ENCODE measurements around the gene GFPT2. TPM values are rescaled to one million over a fixed set of nuclear protein-coding genes. Genes with fewer than 3 reads are reported as not detected.

The GFPT2 gene
- total RNA-seq, 5 donors from 2014 or later (not counting 1 experiment from before 2014, with no cell fraction given): 1.6 to 3.6 (median 2.0) TPM

DNA sequence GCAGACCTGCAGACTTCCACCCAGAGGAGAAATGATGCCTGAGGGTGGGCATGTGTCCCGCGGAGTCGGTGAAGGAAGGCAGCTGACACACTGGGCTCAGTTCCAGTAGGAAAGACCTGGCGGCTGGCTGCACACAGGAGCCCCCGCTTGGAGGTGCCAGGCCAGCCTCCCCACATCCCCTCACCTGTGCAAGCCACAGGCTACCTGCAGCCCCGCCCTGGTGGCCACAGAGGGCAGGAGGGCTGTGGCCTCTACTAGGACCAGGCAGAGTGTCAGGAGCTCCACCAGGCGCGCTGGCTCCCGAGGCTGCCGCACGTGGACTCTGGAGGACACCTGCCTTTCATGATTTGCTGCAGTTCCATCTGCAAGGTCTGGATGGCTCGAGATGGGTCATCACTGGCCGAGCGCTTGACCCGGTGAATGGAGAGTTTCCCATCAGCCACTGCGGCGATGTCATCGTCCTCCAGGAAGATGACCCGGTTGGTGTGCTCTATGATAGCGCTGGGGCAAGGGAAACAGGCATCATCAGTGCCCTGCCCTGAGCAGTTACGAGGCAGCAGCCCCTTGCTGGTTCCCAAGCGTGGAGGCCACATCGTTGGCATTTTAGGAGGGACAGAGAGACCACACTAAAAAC, 34.6 kb downstream of the GFPT2 start:
- POLR2A ChIA-PET: no interaction called here
- no peaks in the 10 kb centered on the region for H3K4me1 ChIP-seq (ENCODE audit: control insufficient read depth in 1 of 2, extremely low read depth in 1 of 2, insufficient read depth in 2 of 2, low read length in 2 of 2)
- Mint-ChIP-seq H3K4me1 (no peaks in the 10 kb centered on the region), H3K4me3 (no peak overlapping the region), H3K36me3 (no peaks in the 10 kb centered on the region), H3K27me3 (peaks cover 3 to 8% of the 10 kb centered on the region in 2 donors), H3K9me3 (no peaks in the 10 kb centered on the region), H3K27ac (no peak overlapping the region)
- H3K9me3 ChIP-seq: no peaks in the 10 kb centered on the region
- H3K36me3 ChIP-seq (ENCODE audit: control insufficient read depth in 2 of 2, extremely low read depth in 1 of 2, insufficient read depth in 1 of 2, low read length in 1 of 2): no peaks in the 10 kb centered on the region
- WGBS (ENCODE audit: insufficient coverage): 82% methylated on average over 20 of the region's 23 CpGs
- ATAC-seq (replicated peaks in 1 of 4) (no peak), DNase-seq (no peak)
- H3K4me3 ChIP-seq (ENCODE audit: control insufficient read depth in 1 of 2, extremely low read depth in 1 of 2, low read length in 1 of 2): no peak overlapping the region
- H3K27me3 ChIP-seq (replicated peaks in 1 of 2; ENCODE audit: control insufficient read depth in 2 of 2, extremely low read depth in 1 of 2, insufficient read depth in 2 of 2, low read length in 1 of 2): peaks cover 0 to 21% of the 10 kb centered on the region in 2 experiments
- CTCF ChIA-PET: interaction anchor here (0.9 to 1.6 kb wide), 2 partner anchors 10 to 12 kb away, joined by 3 to 9 read pairs; no protein-coding TSS in a partner anchor
- H3K27ac ChIP-seq (ENCODE audit: low read length): no peak overlapping the region

DNA sequence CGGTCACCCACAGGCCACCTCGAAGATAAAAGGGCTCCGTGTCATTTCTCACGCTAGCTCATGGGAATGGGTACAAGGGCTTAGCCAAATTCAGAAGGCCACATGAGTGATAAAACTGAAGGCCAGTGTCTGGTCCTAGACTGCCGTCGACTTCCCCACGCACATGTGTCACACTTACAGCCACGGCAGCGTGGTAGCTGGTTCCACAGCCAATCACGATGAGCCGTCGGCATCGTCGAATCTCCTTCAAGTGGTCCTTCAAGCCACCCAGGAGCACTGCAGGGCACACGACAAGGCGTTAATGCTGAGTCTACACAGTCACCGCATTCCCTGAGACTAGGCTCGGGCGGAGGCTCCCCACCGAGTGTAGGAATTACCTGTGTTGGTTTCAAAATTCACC, 36.5 kb downstream of the GFPT2 start:
- no peaks in the 10 kb centered on the region for H3K4me1 ChIP-seq (ENCODE audit: control insufficient read depth in 1 of 2, extremely low read depth in 1 of 2, insufficient read depth in 2 of 2, low read length in 2 of 2)
- DNase-seq: no peak
- H3K27me3 ChIP-seq (replicated peaks in 1 of 2; ENCODE audit: control insufficient read depth in 2 of 2, extremely low read depth in 1 of 2, insufficient read depth in 2 of 2, low read length in 1 of 2): peaks cover 0 to 21% of the 10 kb centered on the region in 2 experiments
- Mint-ChIP-seq H3K9me3 (no peaks in the 10 kb centered on the region), H3K27me3 (peaks cover 3 to 8% of the 10 kb centered on the region in 2 donors), H3K4me1 (no peaks in the 10 kb centered on the region), H3K4me3 (no peak overlapping the region), H3K27ac (no peak overlapping the region), H3K36me3 (no peaks in the 10 kb centered on the region)
- no peak overlapping the region for H3K4me3 ChIP-seq (ENCODE audit: control insufficient read depth in 1 of 2, extremely low read depth in 1 of 2, low read length in 1 of 2)
- CTCF ChIA-PET: interaction anchor here in 1 of 2 donors (1.7 to 4.3 kb wide), 2 partner anchors 12 to 23 kb away, joined by 3 to 30 read pairs; no protein-coding TSS in a partner anchor
- H3K36me3 ChIP-seq (ENCODE audit: control insufficient read depth in 2 of 2, extremely low read depth in 1 of 2, insufficient read depth in 1 of 2, low read length in 1 of 2): no peaks in the 10 kb centered on the region
- H3K9me3 ChIP-seq: no peaks in the 10 kb centered on the region
- no peak overlapping the region for H3K27ac ChIP-seq (ENCODE audit: low read length)
- ATAC-seq (replicated peaks in 1 of 4): no peak
- POLR2A ChIA-PET: no interaction called here
- WGBS (ENCODE audit: insufficient coverage): 90% methylated on average over 20 of the region's 20 CpGs

DNA sequence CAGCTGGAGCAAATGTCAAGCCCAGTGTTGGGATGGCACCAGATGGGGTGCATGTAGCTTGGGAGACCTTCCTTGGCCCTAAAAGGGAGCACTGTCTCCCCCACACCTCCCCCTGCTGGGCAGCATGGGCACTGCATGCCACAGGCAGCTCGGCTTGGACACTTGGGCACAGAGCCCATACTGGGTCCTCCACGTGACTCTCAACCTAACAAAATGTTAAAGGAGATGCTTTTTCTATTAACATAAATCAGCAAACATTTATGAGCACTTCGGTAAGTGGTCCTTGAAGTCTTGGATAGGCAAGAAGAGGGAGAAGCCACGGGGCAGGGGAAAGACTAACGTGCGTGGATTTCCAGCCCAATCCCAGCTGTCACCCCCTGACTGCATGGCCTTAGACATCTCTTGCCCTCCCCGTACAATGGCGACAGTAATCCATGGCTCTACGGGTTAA, 37.3 kb downstream of the GFPT2 start:
- Mint-ChIP-seq H3K27ac (peak overlapping the region in 1 of 2 donors; percentile 11), H3K9me3 (no peaks in the 10 kb centered on the region), H3K27me3 (peaks cover 3 to 8% of the 10 kb centered on the region in 2 donors), H3K4me1 (no peaks in the 10 kb centered on the region), H3K4me3 (no peak overlapping the region), H3K36me3 (no peaks in the 10 kb centered on the region)
- ATAC-seq (replicated peaks in 1 of 4): peak; percentile 59 to 82 (median 78)
- Histone ChIP-seq H3K36me3 (ENCODE audit: control insufficient read depth in 2 of 2, extremely low read depth in 1 of 2, insufficient read depth in 1 of 2, low read length in 1 of 2) (no peaks in the 10 kb centered on the region), H3K9me3 (no peaks in the 10 kb centered on the region), H3K27me3 (replicated peaks in 1 of 2; ENCODE audit: control insufficient read depth in 2 of 2, extremely low read depth in 1 of 2, insufficient read depth in 2 of 2, low read length in 1 of 2) (peaks cover 0 to 24% of the 10 kb centered on the region in 2 experiments), H3K4me3 (ENCODE audit: control insufficient read depth in 1 of 2, extremely low read depth in 1 of 2, low read length in 1 of 2) (no peak overlapping the region), H3K4me1 (ENCODE audit: control insufficient read depth in 1 of 2, extremely low read depth in 1 of 2, insufficient read depth in 2 of 2, low read length in 2 of 2) (no peaks in the 10 kb centered on the region), H3K27ac (ENCODE audit: low read length) (no peak overlapping the region)
- WGBS (ENCODE audit: insufficient coverage): 65% methylated on average over 3 of the region's 9 CpGs
- DNase-seq: peak in 34 of 35 experiments; percentile 42 to 82 (median 65)
- CTCF ChIA-PET: interaction anchor here (1.0 to 4.3 kb wide), 4 partner anchors 13 to 22 kb away, joined by 3 to 30 read pairs (median 4); no protein-coding TSS in a partner anchor
- POLR2A ChIA-PET: no interaction called here

DNA sequence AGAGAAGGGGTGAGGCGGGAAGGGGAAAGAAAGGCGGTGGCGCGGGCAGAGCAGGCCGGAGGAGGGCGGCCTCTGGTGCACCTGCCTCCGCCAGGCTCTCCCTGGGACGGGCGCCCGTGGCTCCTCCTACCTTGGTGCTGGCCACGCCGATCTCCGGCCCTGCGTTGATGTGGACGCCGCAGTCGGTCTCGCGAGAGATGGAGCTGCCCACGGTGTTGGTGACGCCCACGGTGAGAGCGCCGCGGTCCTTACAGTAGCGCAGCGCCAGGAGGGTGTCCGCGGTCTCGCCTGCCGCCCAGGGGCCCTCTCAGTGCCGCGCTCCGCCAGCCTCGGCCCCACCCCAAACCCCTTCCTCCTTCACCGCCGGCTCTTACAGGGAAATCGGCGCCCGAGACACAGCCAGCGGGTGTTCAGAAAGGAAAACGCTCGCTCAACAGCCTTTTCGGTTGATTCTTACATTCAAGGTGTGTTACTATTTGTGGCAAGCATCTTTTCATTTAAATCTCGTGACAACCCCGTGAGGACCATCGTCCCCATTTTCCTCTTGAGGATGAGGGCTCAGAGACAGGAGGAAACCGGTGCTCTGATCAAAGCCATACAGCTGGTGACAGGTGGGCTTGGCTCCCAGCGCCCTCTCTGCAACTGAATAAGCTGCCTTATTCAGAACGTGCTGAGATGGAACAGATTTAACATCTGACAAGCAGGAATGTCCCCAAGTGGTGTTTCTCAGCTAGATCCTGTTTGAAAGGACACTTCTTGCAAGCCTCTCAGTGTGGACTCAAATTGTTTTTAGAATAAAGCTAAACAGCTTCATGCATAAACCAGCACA, 39.2 kb downstream of the GFPT2 start:
- H3K4me1 ChIP-seq (ENCODE audit: control insufficient read depth in 1 of 2, extremely low read depth in 1 of 2, insufficient read depth in 2 of 2, low read length in 2 of 2): no peaks in the 10 kb centered on the region
- H3K36me3 ChIP-seq (ENCODE audit: control insufficient read depth in 2 of 2, extremely low read depth in 1 of 2, insufficient read depth in 1 of 2, low read length in 1 of 2): no peaks in the 10 kb centered on the region
- ATAC-seq (replicated peaks in 1 of 4): peak; percentile 68 to 87 (median 79)
- ChIA-PET CTCF (interaction anchor here (0.6 to 4.3 kb wide), 3 partner anchors 15 to 121 kb away, joined by 4 to 30 read pairs (median 5); no protein-coding TSS in a partner anchor), POLR2A (no interaction called here)
- no peaks in the 10 kb centered on the region for H3K4me1 Mint-ChIP-seq
- peak overlapping the region; percentile 17 to 64 (median 49) for H3K4me3 Mint-ChIP-seq
- peak overlapping the region in 1 of 2 donors; percentile 48 for H3K27ac Mint-ChIP-seq
- H3K27me3 ChIP-seq (replicated peaks in 1 of 2; ENCODE audit: control insufficient read depth in 2 of 2, extremely low read depth in 1 of 2, insufficient read depth in 2 of 2, low read length in 1 of 2): peaks cover 0 to 24% of the 10 kb centered on the region in 2 experiments
- peak overlapping the region in 1 of 2 donors; percentile 66 for H3K4me3 ChIP-seq (ENCODE audit: control insufficient read depth in 1 of 2, extremely low read depth in 1 of 2, low read length in 1 of 2)
- H3K36me3 Mint-ChIP-seq: no peaks in the 10 kb centered on the region
- WGBS (ENCODE audit: insufficient coverage): 82% methylated on average over 40 of the region's 50 CpGs
- H3K27me3 Mint-ChIP-seq: peaks cover 3 to 6% of the 10 kb centered on the region in 2 donors
- no peaks in the 10 kb centered on the region for H3K9me3 ChIP-seq
- peak in 15 of 35 experiments; percentile 3 to 61 (median 36) for DNase-seq
- H3K9me3 Mint-ChIP-seq: no peaks in the 10 kb centered on the region
- H3K27ac ChIP-seq (ENCODE audit: low read length): no peak overlapping the region

GRCh38 chr5:180311216-180311615, 41.9 kb downstream of the GFPT2 start:
- peaks cover 0 to 6% of the 10 kb centered on the region in 2 donors for H3K27me3 Mint-ChIP-seq
- no peak overlapping the region for H3K27ac Mint-ChIP-seq
- peak overlapping the region in 1 of 3 donors; percentile 35 for H3K4me3 Mint-ChIP-seq
- H3K4me1 Mint-ChIP-seq: no peaks in the 10 kb centered on the region
- DNase-seq: no peak
- no peaks in the 10 kb centered on the region for H3K36me3 Mint-ChIP-seq
- no peaks in the 10 kb centered on the region for H3K9me3 Mint-ChIP-seq
- Histone ChIP-seq H3K4me1 (ENCODE audit: control insufficient read depth in 1 of 2, extremely low read depth in 1 of 2, insufficient read depth in 2 of 2, low read length in 2 of 2) (no peaks in the 10 kb centered on the region), H3K9me3 (no peaks in the 10 kb centered on the region), H3K4me3 (ENCODE audit: control insufficient read depth in 1 of 2, extremely low read depth in 1 of 2, low read length in 1 of 2) (no peak overlapping the region), H3K27me3 (replicated peaks in 1 of 2; ENCODE audit: control insufficient read depth in 2 of 2, extremely low read depth in 1 of 2, insufficient read depth in 2 of 2, low read length in 1 of 2) (peaks cover 0 to 9% of the 10 kb centered on the region in 2 experiments), H3K27ac (ENCODE audit: low read length) (no peak overlapping the region), H3K36me3 (ENCODE audit: control insufficient read depth in 2 of 2, extremely low read depth in 1 of 2, insufficient read depth in 1 of 2, low read length in 1 of 2) (no peaks in the 10 kb centered on the region)
- WGBS (ENCODE audit: insufficient coverage): 89% methylated on average over 9 of the region's 11 CpGs
- ChIA-PET CTCF (no interaction called here), POLR2A (interaction anchor here in 1 of 2 donors (0.5 kb wide), 1 partner anchor 11 kb away, joined by 5 read pairs; no protein-coding TSS in a partner anchor)
- ATAC-seq (replicated peaks in 1 of 4): no peak

- H3K4me1 Mint-ChIP-seq: no peaks in the 10 kb centered on the region
- WGBS (ENCODE audit: insufficient coverage): 76% methylated on average over 3 of the region's 8 CpGs
- CTCF ChIA-PET: interaction anchor here in 1 of 2 donors (0.5 to 1.1 kb wide), 2 partner anchors 11 to 12 kb away, joined by 3 to 5 read pairs; no protein-coding TSS in a partner anchor
- POLR2A ChIA-PET: no interaction called here
- Histone ChIP-seq H3K27me3 (replicated peaks in 1 of 2; ENCODE audit: control insufficient read depth in 2 of 2, extremely low read depth in 1 of 2, insufficient read depth in 2 of 2, low read length in 1 of 2) (peaks cover 0 to 22% of the 10 kb centered on the region in 2 experiments), H3K36me3 (ENCODE audit: control insufficient read depth in 2 of 2, extremely low read depth in 1 of 2, insufficient read depth in 1 of 2, low read length in 1 of 2) (no peaks in the 10 kb centered on the region), H3K4me3 (ENCODE audit: control insufficient read depth in 1 of 2, extremely low read depth in 1 of 2, low read length in 1 of 2) (no peak overlapping the region), H3K27ac (ENCODE audit: low read length) (no peak overlapping the region), H3K4me1 (ENCODE audit: control insufficient read depth in 1 of 2, extremely low read depth in 1 of 2, insufficient read depth in 2 of 2, low read length in 2 of 2) (no peaks in the 10 kb centered on the region), H3K9me3 (no peaks in the 10 kb centered on the region)
- no peak for ATAC-seq (replicated peaks in 1 of 4)
- H3K27ac Mint-ChIP-seq: no peak overlapping the region
- H3K36me3 Mint-ChIP-seq: no peaks in the 10 kb centered on the region
- no peak for DNase-seq
- peaks cover 0 to 7% of the 10 kb centered on the region in 2 donors for H3K27me3 Mint-ChIP-seq
- no peak overlapping the region for H3K4me3 Mint-ChIP-seq
- no peaks in the 10 kb centered on the region for H3K9me3 Mint-ChIP-seq
Measured at GRCh38 chr5:180306796-180307195, 46.3 kb downstream of the GFPT2 start.

Measured in T-cell (primary cell).